Measurements from ENCODE around the gene ACOXL.

ACOXL gene

DNA sequence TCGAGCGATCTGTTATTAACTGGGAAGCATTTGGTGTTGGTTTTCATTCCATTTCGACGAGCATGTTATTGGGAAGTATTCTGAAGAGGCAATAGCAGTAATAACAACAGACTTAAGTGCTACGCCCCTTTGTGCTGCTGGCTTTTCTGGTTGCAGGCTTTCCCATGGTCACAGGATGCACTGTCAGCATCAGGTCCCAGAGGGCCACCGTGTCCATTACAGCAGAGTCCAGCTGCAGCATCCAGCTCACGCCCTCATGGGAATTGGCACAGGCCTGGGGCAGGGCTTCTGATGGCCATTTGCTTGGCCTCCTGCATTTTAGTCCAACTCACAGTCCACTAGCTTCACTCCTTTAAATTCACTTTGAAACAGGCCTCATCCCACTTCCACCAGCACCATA, 432.7 kb downstream of the ACOXL start:
- no peak for DNase-seq (ENCODE audit: low spot score)

- no peak for DNase-seq (ENCODE audit: low spot score)
Measured at GRCh38 chr2:111166115-111166514, 433.7 kb downstream of the ACOXL start.

DNA sequence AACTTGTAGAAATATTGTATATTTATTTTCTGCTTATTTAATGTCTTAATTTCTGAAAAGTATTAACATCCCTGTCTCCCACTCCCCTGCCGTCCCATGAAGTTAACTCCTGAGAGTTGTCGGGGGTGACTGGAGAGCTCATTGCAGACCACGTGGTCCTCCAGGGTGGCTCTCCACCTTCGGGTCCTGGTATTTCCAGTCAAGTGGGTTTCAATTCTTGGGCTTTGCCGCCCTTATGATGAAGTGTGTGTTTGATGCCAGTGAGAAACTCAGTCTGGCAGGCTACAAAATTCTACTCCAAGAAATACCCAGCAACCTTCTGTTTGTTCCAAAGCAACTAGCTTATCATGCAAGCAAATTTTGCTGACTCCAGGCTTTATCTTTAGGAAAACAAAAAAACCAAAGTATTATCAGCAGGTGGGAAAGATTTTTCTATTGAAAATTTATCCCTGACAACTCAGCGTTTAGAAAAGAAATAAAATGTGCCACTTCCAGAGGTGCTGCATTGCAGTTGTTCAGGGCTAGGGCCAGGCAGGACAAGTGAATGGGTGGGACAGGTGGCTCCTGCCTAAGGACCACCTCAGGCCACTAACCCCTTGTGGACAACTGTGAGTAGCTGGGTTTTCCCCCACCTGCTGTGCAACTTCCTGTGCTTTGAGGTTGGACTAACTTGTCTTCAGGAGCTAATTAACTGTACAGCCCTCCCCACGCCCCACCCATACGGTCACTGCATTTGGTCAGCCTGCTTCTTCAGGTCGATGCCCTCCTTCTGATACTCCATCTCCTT, 434.9 kb downstream of the ACOXL start:
- no peak for DNase-seq (ENCODE audit: low spot score)

- no peak for DNase-seq (ENCODE audit: low spot score)
Measured at GRCh38 chr2:111167863-111168162, 435.4 kb downstream of the ACOXL start.

Data from GM03348 (cell line).